BLaER1 (cell line): ENCODE data around the gene IFT122.

ENCODE experiments used
- H3K27ac ChIP-seq: shearing (Covaris generic); formaldehyde crosslinking; 2 replicates; pipeline ENCODE4 v1.8.1; 2022
- H3K27me3 ChIP-seq: shearing (Covaris generic); formaldehyde crosslinking; 2 replicates; pipeline ENCODE4 v1.8.1; 2022
- H3K36me3 ChIP-seq: shearing (Covaris generic); formaldehyde crosslinking; 2 replicates; pipeline ENCODE4 v1.8.1; 2022
- H3K4me1 ChIP-seq: shearing (Covaris generic); formaldehyde crosslinking; 2 replicates; pipeline ENCODE4 v1.8.1; 2022
- H3K4me2 ChIP-seq: shearing (Covaris generic); formaldehyde crosslinking; 2 replicates; pipeline ENCODE4 v1.8.1; 2022
- H3K4me3 ChIP-seq: shearing (Covaris generic); formaldehyde crosslinking; 2 replicates; pipeline ENCODE4 v1.8.1; 2022
- H3K9ac ChIP-seq: shearing (Covaris generic); formaldehyde crosslinking; 2 replicates; pipeline ENCODE4 v1.8.1; 2022
- H3K9me3 ChIP-seq: shearing (Covaris generic); formaldehyde crosslinking; 2 replicates; pipeline ENCODE4 v1.8.1; 2022
- H4K20me1 ChIP-seq: shearing (Covaris generic); formaldehyde crosslinking; 2 replicates; pipeline ENCODE4 v1.8.1; 2022
- Cebpa-rat ChIP-seq: shearing (Covaris generic); IDR thresholded peaks from 2 replicates; pipeline ENCODE4 v1.8.1; 2022

The IFT122 gene

DNA sequence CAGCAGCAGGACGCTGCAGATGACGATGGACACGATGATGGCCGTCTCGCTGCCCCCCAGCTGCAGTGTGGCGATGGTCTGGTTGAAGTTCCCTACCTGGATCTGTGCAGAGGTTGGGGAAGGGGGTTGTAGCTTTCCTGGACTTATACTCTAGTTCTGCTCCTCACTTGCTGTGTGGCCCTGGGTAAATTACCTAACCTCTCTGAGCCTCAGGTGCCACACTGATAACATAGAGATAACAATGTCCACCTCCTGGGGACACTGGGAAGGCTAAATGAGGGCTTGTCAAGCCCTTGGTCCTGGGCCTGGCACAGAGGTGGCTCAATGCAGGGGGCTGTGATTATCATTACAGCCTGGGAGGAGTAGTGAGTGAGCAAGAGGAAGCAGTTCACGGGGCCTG, 129.8 kb downstream of the IFT122 start:
- TF ChIP-seq Cebpa-rat: no peak
- Histone ChIP-seq H3K27me3 (no peaks in the 10 kb centered on the region), H3K4me2 (no peak overlapping the region), H3K9ac (no peak overlapping the region), H3K9me3 (no peaks in the 10 kb centered on the region), H3K4me1 (peaks cover 43% of the 10 kb centered on the region), H3K4me3 (no peak overlapping the region), H3K27ac (0 out of 2 replicates have a peak overlapping the region, but pooled peaks have one; percentile 35), H3K36me3 (peaks cover 93% of the 10 kb centered on the region), H4K20me1 (no peaks in the 10 kb centered on the region)
